T-helper 17 cell (primary cell): ENCODE measurements around the gene TRIM4. TPM values are rescaled to one million over a fixed set of nuclear protein-coding genes. Genes with fewer than 3 reads are reported as not detected.
"Not testable (repeated sequence)": the region's sequence is repeated elsewhere in the genome, so short reads cannot be mapped to it uniquely, and the experiment has no call there.

Experiments
- ATAC-seq: fragments of 150-1000 bp; cut with Tn5 transposase; 2 replicates; pipeline ENCODE4 v1.10.0; 2021; ENCODE audit warnings: mild to moderate bottlenecking, moderate library complexity
- DNase-seq, 3 donors: peaks; one replicate each; pipeline versions ENCODE4 v3.0.0 to v3.0.0-alpha.2; 2020 to 2021
- H3K9me3 ChIP-seq: one replicate; pipeline ENCODE4 v1.7.0; 2013; ENCODE audit warnings: low read length, mild to moderate bottlenecking; ENCODE audit not compliant: control insufficient read depth, poor library complexity, severe bottlenecking
- H3K27ac Mint-ChIP-seq: one replicate; pipeline ENCODE4 v1.8.0; 2022; ENCODE audit warnings: mild to moderate bottlenecking, moderate library complexity, mixed read lengths
- H3K27me3 Mint-ChIP-seq: one replicate; pipeline ENCODE4 v1.8.0; 2022; ENCODE audit warnings: mixed read lengths
- H3K36me3 Mint-ChIP-seq: one replicate; pipeline ENCODE4 v1.8.0; 2022; ENCODE audit warnings: low read depth, mixed read lengths
- H3K4me1 Mint-ChIP-seq: one replicate; pipeline ENCODE4 v1.8.0; 2022; ENCODE audit warnings: mild to moderate bottlenecking, mixed read lengths
- H3K4me3 Mint-ChIP-seq: one replicate; pipeline ENCODE4 v1.8.0; 2022; ENCODE audit warnings: mild to moderate bottlenecking, moderate library complexity, mixed read lengths
- total RNA-seq, 4 donors: library from RNA in 2 of 4; stranded (reverse) in 2 of 4; gene quantifications; one replicate each; pipeline ENCODE4 v1.2.3 and lab custom pipeline; 2022 to 2026

Gene TRIM4
- total RNA-seq, 2 donors from 2014 or later = 25.3 to 27.2 TPM

DNA sequence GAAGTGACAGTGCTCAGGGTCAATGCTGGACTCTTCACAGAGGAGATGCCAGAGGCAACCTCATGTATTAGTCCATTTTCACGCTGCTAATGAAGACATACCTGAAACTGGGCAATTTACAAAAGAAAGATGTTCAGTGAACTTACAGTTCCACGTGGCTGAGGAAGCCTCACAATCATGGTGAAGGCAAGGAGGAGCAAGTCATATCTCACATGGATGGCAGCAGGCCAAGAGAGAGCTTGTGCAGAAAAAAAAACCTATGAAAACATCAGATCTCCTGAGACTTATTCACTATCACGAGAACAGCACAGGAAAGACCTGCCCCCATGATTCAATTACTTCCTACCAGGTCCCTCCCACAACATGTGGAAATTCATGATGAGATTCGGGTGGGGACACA lies 15.7 kb upstream of the TRIM4 start:
- Mint-ChIP-seq H3K27ac (peak overlapping the region; percentile 70), H3K4me1 (peaks cover 13% of the 10 kb centered on the region), H3K4me3 (peak overlapping the region; percentile 36), H3K27me3 (peaks cover 24% of the 10 kb centered on the region)
- not testable (repeated sequence) for ATAC-seq, H3K36me3 Mint-ChIP-seq, DNase-seq, H3K9me3 ChIP-seq

- peaks cover 37% of the 10 kb centered on the region for H3K4me1 Mint-ChIP-seq
- no peak for ATAC-seq
These were observed 11.0 kb upstream of the TRIM4 start for GRCh38 chr7:99930376-99930775.

GRCh38 chr7:99929730-99930053 lies 10.4 kb upstream of the TRIM4 start:
- peaks cover 8% of the 10 kb centered on the region for H3K36me3 Mint-ChIP-seq

More at GRCh38 chr7:99930376-99930775, 11.0 kb upstream of the TRIM4 start:
- H3K9me3 ChIP-seq = no peaks in the 10 kb centered on the region
- DNase-seq = no peak
- Mint-ChIP-seq H3K4me3 (no peak overlapping the region), H3K36me3 (peaks cover 8% of the 10 kb centered on the region), H3K27ac (no peak overlapping the region), H3K27me3 (peaks cover 50% of the 10 kb centered on the region)

DNA sequence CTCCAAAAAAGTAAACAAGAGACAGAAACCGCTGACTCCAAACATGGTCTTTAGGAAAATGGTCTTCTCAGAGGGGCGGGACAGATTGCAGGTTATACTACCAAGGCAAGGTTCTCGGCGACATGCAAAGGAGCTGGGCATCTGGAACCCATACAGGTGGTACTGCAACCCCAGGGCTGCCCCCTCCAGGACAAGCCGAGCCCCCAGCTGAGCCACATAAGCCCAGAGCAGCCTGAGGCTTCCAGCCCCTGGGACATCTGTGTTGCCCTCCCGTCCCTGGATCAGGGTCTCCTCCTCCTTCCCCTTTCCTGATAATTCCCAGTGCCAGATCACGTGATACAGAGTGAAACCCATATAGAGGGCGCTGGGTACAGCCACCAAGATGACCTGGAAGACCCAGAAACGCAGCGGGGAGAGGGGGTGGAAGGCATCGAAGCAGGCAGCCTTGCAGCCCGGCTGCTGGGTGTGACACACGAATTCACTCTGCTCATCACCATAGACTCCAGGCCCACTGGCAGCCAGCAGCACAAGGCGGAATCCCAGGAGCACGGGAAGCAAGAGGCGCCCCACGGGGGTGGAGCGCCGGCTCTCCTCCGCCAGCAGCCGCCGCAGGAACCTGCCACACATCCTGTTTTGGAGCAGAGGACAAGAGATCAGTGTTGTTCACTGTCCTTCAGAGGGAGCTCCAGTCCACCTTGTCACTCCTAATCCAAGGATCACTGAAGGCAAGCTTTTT lies 9.8 kb upstream of the TRIM4 start, which contains the start of gene GJC3:
Gene GJC3, minus strand, starts transcription at position 627 of the 736 bp plus-strand sequence. Its CDS starts 0 bp downstream, at position 627.
- H3K9me3 ChIP-seq = no peaks in the 10 kb centered on the region
- ATAC-seq = peak; percentile 93
- H3K36me3 Mint-ChIP-seq = peaks cover 8% of the 10 kb centered on the region
- H3K27me3 Mint-ChIP-seq = peaks cover 38% of the 10 kb centered on the region
- H3K4me3 Mint-ChIP-seq = peak within 1 kb of the TSS; percentile 79
- H3K4me1 Mint-ChIP-seq = peaks cover 32% of the 10 kb centered on the region
- peak within 1 kb of the TSS; percentile 41 for H3K27ac Mint-ChIP-seq
- DNase-seq = peak in 2 of 3 donors; percentile 12 to 15

More at GRCh38 chr7:99929730-99930053, 10.4 kb upstream of the TRIM4 start:
- peak overlapping the region; percentile 79 for H3K4me3 Mint-ChIP-seq
- peaks cover 44% of the 10 kb centered on the region for H3K27me3 Mint-ChIP-seq
- no peaks in the 10 kb centered on the region for H3K9me3 ChIP-seq
- peaks cover 32% of the 10 kb centered on the region for H3K4me1 Mint-ChIP-seq
- no peak for DNase-seq
- no peak for ATAC-seq
- H3K27ac Mint-ChIP-seq = peak overlapping the region; percentile 41

- no peak for DNase-seq
- Mint-ChIP-seq H3K27me3 (peaks cover 30% of the 10 kb centered on the region), H3K36me3 (peaks cover 8% of the 10 kb centered on the region), H3K4me3 (peak overlapping the region; percentile 79), H3K4me1 (peaks cover 32% of the 10 kb centered on the region), H3K27ac (peak overlapping the region; percentile 41)
- no peaks in the 10 kb centered on the region for H3K9me3 ChIP-seq
- no peak for ATAC-seq
These were observed 8.9 kb upstream of the TRIM4 start for GRCh38 chr7:99928188-99928587.

- H3K4me1 Mint-ChIP-seq = peaks cover 32% of the 10 kb centered on the region
- H3K4me3 Mint-ChIP-seq = peak overlapping the region; percentile 79
- ATAC-seq (no peak), DNase-seq (no peak)
- H3K27me3 Mint-ChIP-seq = peaks cover 30% of the 10 kb centered on the region
- peaks cover 8% of the 10 kb centered on the region for H3K36me3 Mint-ChIP-seq
- no peaks in the 10 kb centered on the region for H3K9me3 ChIP-seq
- no peak overlapping the region for H3K27ac Mint-ChIP-seq
These were observed 8.2 kb upstream of the TRIM4 start for GRCh38 chr7:99927536-99927935.

DNA sequence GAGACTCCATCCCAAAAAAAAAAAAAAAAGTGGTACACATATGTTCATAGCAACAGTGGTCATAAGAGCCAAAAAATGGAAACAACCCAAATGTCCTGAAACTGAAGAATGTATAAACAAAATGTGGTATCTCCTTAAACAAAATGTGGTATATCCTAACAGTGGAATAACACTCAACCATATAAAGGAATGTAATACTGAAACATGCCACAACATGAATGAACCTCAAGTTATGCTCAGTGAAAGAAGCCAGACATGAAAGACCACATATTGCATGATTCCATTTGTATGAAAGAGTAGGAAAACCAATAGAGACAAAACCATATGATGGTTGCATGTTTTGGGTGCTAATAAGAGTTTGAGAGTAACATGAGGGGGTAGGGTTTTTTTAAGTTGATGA lies 7.0 kb upstream of the TRIM4 start:
- Mint-ChIP-seq H3K4me3 (no peak overlapping the region), H3K27me3 (peaks cover 30% of the 10 kb centered on the region), H3K27ac (no peak overlapping the region), H3K4me1 (peaks cover 32% of the 10 kb centered on the region), H3K36me3 (peaks cover 8% of the 10 kb centered on the region)
- H3K9me3 ChIP-seq = no peaks in the 10 kb centered on the region
- no peak for DNase-seq
- no peak for ATAC-seq

DNA sequence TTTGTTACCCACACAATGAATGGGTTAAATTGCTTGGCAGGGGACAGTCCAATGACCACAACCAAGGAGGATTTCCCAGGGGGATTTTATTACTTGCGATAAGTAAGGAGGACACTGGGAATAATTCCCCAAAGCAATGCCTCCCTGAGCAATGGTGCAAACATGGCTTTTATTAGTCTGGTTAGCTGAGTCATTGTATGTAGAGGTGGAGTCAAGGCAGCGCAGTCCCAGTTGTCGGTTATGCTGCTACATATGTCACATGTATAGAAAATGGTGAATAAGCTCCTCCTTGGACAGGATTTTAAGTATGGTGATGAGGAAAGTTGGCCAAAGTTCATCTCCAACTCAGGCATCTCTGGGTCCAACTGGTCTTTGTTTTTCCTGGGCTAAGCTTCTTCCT lies 3.9 kb upstream of the TRIM4 start:
- H3K9me3 ChIP-seq = no peaks in the 10 kb centered on the region
- Mint-ChIP-seq H3K4me3 (no peak overlapping the region), H3K27ac (no peak overlapping the region), H3K27me3 (peaks cover 25% of the 10 kb centered on the region), H3K36me3 (peaks cover 8% of the 10 kb centered on the region), H3K4me1 (peaks cover 19% of the 10 kb centered on the region)
- DNase-seq (no peak), ATAC-seq (no peak)

- peaks cover 27% of the 10 kb centered on the region for H3K4me1 Mint-ChIP-seq
- H3K36me3 Mint-ChIP-seq = peaks cover 10% of the 10 kb centered on the region
- H3K27ac Mint-ChIP-seq = peak overlapping the region; percentile 97
These were observed 819 bp upstream of the TRIM4 start for GRCh38 chr7:99920149-99920548.

GRCh38 chr7:99919814-99920112 lies 433 bp upstream of the TRIM4 start:
- DNase-seq (no peak), ATAC-seq (no peak)
- Mint-ChIP-seq H3K27ac (peak overlapping the region; percentile 97), H3K27me3 (no peaks in the 10 kb centered on the region), H3K4me1 (peaks cover 29% of the 10 kb centered on the region), H3K36me3 (peaks cover 10% of the 10 kb centered on the region), H3K4me3 (peak overlapping the region; percentile 95)
- no peaks in the 10 kb centered on the region for H3K9me3 ChIP-seq

More at GRCh38 chr7:99920149-99920548, 819 bp upstream of the TRIM4 start:
- H3K9me3 ChIP-seq = no peaks in the 10 kb centered on the region
- peak overlapping the region; percentile 95 for H3K4me3 Mint-ChIP-seq
- ATAC-seq (no peak), DNase-seq (no peak)
- H3K27me3 Mint-ChIP-seq = no peaks in the 10 kb centered on the region

DNA sequence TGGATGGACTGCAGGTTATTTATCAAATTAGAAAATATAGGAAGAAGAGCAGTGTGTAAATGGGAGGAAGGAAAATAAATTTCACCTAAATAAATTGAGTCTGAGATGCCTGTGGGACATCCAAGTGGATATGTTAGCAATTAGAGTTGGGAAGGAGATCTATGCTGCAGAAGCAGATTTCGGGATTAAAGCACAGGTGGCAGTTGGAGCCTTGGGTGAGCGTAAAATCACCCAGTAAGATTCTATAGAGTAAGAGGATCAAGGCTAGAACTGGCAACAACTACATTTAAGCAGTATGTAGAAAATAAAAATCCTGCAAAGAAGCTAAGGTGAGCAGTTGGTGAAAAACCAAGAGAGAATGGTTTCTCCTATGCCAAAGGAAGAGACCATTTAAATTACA lies 8.4 kb downstream of the TRIM4 start:
- H3K27ac Mint-ChIP-seq = no peak overlapping the region
- no peaks in the 10 kb centered on the region for H3K9me3 ChIP-seq
- ATAC-seq (no peak), DNase-seq (no peak)
- peaks cover 8% of the 10 kb centered on the region for H3K36me3 Mint-ChIP-seq
- no peaks in the 10 kb centered on the region for H3K27me3 Mint-ChIP-seq
- H3K4me1 Mint-ChIP-seq = peaks cover 40% of the 10 kb centered on the region
- no peak overlapping the region for H3K4me3 Mint-ChIP-seq

- no peaks in the 10 kb centered on the region for H3K9me3 ChIP-seq
- H3K27me3 Mint-ChIP-seq = no peaks in the 10 kb centered on the region
- no peak overlapping the region for H3K27ac Mint-ChIP-seq
- ATAC-seq (no peak), DNase-seq (no peak)
- H3K4me3 Mint-ChIP-seq = no peak overlapping the region
- peaks cover 14% of the 10 kb centered on the region for H3K36me3 Mint-ChIP-seq
- H3K4me1 Mint-ChIP-seq = peaks cover 6% of the 10 kb centered on the region
These were observed 17.7 kb downstream of the TRIM4 start for GRCh38 chr7:99901581-99901980.

DNA sequence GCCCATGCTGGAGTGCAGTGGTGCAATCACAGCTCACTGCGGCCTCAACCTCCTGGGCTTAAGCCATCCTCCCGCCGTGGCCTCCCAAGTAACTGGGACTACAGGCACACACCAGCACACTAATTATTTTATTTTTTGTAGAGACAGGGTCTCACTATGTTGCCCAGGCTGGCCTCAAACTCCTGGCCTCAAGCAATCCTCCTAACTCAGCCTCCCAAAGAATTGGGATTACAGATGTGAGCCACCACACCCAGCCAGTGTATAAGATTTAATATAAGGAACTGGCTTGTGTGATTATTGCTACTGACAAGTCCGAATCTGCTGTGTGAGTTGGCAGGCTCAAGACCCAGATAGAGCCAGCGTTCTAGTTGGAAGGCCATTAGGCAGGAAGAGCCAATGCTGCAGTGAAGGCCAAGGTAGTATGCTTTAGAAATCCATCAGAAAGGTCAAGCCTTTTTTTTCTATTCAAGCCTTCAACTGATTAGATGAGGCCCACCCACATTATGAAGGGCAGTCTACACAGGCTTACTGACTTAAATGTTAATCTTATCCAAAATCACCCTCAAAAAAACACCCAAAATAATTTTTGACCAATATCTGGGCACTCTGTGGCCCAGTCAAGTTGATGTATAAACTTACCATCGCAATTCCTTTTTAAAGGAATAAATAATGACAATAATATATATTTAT lies 19.4 kb downstream of the TRIM4 start:
- H3K4me1 Mint-ChIP-seq = peaks cover 6% of the 10 kb centered on the region
- H3K27ac Mint-ChIP-seq = no peak overlapping the region
- H3K9me3 ChIP-seq = no peaks in the 10 kb centered on the region
- peaks cover 14% of the 10 kb centered on the region for H3K36me3 Mint-ChIP-seq
- H3K27me3 Mint-ChIP-seq = no peaks in the 10 kb centered on the region
- no peak overlapping the region for H3K4me3 Mint-ChIP-seq
- ATAC-seq (no peak), DNase-seq (no peak)

GRCh38 chr7:99898836-99899235 lies 20.5 kb downstream of the TRIM4 start:
- DNase-seq (no peak), ATAC-seq (no peak)
- peaks cover 14% of the 10 kb centered on the region for H3K36me3 Mint-ChIP-seq

More at GRCh38 chr7:99898836-99899235, 20.5 kb downstream of the TRIM4 start:
- H3K27me3 Mint-ChIP-seq = no peaks in the 10 kb centered on the region
- H3K4me3 Mint-ChIP-seq = no peak overlapping the region
- no peak overlapping the region for H3K27ac Mint-ChIP-seq
- peaks cover 6% of the 10 kb centered on the region for H3K4me1 Mint-ChIP-seq
- no peaks in the 10 kb centered on the region for H3K9me3 ChIP-seq
